HG02588 (cell line): ENCODE results near the gene CTNNBL1.

Experiments used
- ATAC-seq: cut with Tn5 transposase; IDR thresholded peaks from one replicate; pipeline ENCODE4 v1.9.1; 2021; ENCODE audit warnings: mild to moderate bottlenecking, moderate library complexity; ENCODE audit not compliant: unreplicated experiment

CTNNBL1 gene

DNA sequence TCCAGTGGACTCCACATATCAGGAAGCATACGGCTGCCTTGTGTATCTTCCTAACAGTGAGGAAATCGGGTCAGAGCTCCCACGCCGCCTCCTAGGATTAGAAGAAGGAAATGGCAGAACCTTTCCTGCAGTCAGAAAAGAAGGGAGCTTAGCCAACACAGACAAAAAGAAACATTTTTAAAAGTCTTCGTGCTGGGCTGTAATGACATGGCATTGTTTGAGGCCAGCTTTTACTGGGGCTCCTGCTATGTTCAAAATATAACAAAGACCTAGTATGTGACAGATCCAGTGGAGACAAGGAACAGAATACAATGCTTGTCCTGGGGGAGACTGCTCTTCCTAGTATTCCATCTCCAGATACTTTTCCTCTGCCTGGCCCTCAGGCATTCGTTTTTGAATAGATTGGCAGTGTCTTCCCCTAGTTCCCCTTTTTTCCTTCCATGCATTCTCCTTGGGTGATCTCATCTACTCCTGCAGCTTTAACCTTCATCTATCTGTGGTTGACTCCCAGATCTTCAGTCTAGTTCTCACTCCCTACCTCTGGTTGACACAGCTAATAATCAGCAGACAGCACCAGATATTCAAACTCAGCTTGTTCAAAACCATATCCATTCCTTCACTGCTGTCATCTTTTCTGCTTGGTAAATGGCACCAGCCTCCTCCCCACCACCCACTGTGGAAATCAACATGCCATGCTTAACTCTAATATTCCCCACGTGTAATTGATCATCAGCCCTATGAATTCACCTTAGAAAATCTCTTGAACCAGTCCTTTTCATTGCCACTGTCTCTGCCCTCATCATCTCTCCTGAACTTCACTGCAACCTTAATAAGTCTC, 114.6 kb downstream of the CTNNBL1 start:
- no peak for ATAC-seq

GRCh38 chr20:37810027-37810426, 116.2 kb downstream of the CTNNBL1 start:
- no peak for ATAC-seq

DNA sequence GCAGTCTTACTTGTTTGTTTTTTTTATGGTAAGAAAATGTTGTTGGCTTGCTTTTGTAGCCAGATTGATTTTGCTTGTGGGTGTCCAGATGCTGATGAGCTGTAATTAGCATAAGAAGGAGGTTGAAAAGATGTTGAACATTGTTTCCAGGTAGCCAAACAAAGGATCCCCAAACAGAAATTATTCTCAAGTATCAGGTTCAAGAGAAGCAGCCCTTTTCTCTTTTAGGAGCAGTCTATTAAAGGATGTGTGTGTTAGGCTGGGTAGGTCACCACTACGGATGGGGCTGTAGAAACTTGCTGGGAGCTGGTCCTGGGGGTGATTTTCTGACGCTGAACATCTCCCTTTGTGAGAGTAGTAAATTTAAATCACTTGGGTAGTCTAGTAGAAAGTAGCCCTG, 122.2 kb downstream of the CTNNBL1 start:
- no peak for ATAC-seq

GRCh38 chr20:37816726-37817125, 122.9 kb downstream of the CTNNBL1 start:
- no peak for ATAC-seq

GRCh38 chr20:37821696-37822095, 127.9 kb downstream of the CTNNBL1 start:
- no peak for ATAC-seq

GRCh38 chr20:37822141-37822601, 128.3 kb downstream of the CTNNBL1 start:
- no peak for ATAC-seq

DNA sequence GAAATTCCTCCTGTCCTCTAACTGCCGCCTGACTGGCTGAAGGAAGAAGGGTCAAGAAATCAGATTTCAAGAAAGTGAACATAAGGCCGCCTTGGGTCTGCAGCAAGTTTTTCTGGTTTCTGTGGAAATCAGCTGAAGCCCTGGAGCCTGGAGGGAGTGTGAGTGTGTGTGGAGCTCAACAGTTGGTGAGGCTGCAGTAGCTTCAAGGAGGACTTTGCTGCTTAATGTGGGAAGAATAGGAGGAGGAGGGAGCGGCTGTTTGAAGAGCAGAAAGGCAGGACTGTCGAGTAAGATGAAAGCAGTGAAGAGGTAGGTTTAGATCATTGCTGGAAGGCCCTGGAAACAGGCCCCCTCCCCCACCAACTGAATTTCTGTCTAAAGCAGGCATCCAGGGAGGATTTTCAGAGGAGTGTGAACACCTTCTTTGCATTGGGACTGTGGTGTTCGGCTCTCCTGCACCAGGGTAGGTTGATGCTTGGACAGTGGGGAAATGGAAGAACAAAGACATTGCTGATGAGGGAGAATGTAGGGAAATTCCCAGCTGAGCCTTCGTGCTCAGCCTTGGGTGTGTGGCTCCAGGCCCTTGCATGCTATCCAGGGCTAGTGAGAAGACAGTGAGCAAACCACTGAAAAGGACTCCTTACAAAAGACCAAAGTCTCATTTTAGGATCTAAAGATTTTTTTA, 129.6 kb downstream of the CTNNBL1 start:
- no peak for ATAC-seq

- no peak for ATAC-seq
Observed at GRCh38 chr20:37827605-37828004, 133.8 kb downstream of the CTNNBL1 start.

DNA sequence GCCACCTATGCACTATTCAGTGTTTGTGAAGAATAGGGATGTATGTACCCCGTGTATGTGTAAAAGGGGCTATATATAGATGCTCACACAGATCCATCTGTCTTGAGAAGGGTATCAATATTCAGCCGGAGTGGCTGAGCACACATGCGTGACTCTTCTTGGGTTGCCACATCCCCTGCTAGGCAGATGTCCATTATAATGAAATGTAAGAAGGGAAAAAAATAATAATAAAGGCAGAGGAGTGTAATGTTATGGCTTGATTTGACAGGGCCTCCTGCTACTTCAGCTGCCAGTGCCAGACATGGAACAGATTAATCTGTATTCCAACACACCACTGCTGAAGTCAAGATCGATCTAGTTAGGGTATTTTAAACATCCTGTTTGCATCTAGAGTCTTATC, 134.9 kb downstream of the CTNNBL1 start:
- ATAC-seq: no peak

GRCh38 chr20:37829128-37829527, 135.3 kb downstream of the CTNNBL1 start:
- ATAC-seq: no peak

- no peak for ATAC-seq
Observed at GRCh38 chr20:37833221-37833896, 139.5 kb downstream of the CTNNBL1 start.

GRCh38 chr20:37836926-37837325, 143.1 kb downstream of the CTNNBL1 start:
- ATAC-seq: no peak

GRCh38 chr20:37837924-37838323, 144.1 kb downstream of the CTNNBL1 start:
- no peak for ATAC-seq

GRCh38 chr20:37838769-37839431, 145.1 kb downstream of the CTNNBL1 start:
- no peak for ATAC-seq

- ATAC-seq: no peak
Observed at GRCh38 chr20:37839432-37839827, 145.6 kb downstream of the CTNNBL1 start.

GRCh38 chr20:37839955-37840354, 146.1 kb downstream of the CTNNBL1 start:
- ATAC-seq: no peak

DNA sequence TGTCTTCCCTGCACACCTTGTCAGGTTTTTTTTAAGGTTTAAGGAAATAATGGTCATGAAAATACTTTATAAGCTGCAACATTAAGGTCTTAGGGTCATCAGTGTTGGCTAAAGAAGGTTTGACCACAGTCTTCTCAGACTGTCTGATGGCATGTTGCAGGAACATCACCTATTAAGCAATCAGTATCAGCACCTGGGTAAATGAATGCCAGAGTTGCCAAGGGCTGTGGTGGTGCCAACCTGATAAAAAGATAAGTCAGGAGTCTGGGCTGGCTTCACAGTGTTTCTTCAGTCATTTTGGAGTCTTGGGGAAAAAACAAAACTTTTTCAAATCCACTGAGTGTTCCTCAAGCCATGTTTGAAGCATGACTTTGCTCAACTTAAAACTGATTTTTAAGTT, 147.6 kb downstream of the CTNNBL1 start:
- no peak for ATAC-seq

- no peak for ATAC-seq
Observed at GRCh38 chr20:37841971-37842370, 148.1 kb downstream of the CTNNBL1 start.

- no peak for ATAC-seq
Observed at GRCh38 chr20:37845241-37845681, 151.4 kb downstream of the CTNNBL1 start.

DNA sequence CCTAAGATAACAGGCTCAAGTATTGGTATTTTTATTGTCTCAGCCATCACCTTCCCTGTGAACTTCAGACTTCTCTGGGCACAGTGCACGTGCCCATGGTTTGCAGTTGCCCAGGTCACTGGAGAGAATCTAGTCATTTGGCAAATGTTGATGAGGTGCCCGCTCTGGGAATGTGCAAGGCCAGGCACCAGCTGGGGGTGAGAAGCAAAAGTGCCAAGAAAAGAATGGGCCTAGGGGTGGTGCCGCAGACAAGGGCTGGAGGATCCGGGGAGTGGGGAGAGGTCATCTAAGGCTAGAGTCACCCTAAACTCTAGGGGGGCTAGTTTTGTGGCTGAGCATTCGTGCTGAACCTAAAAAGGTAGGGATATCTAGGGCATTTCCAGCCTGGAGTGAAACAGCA, 152.0 kb downstream of the CTNNBL1 start:
- no peak for ATAC-seq

GRCh38 chr20:37846573-37846972, 152.7 kb downstream of the CTNNBL1 start:
- ATAC-seq: no peak
